OCI-LY7 (cell line): ENCODE measurements around the gene POC1B.

Experiments
- CTCF ChIP-seq: fragments of 200-600 bp; sonication (generic); conservative IDR thresholded peaks from 2 replicates; pipeline ENCODE4 v1.5.1; 2014; ENCODE audit warnings: mild to moderate bottlenecking, antibody characterized with exemption, low read length, moderate library complexity, mixed read lengths
- EZH2phosphoT487 ChIP-seq: fragments of 200-600 bp; sonication (generic); IDR thresholded peaks from 2 replicates; pipeline ENCODE4 v1.6.1; 2018; ENCODE audit warnings: low read depth, borderline replicate concordance, mild to moderate bottlenecking, mixed run types, antibody characterized with exemption, low read length, moderate library complexity, mixed read lengths

- TF ChIP-seq CTCF (no peak), EZH2phosphoT487 (no peak)
Measured at GRCh38 chr12:89525305-89525823, 483 bp downstream of the POC1B start.
